ENCODE measurements around the gene GPD1.

GRCh38 chr12:50055831-50056638 lies 47.8 kb upstream of the GPD1 start:
- TF ChIP-seq CTCF (IDR thresholded peaks at IDR 0.05; ENCODE audit: low read depth, low read length) (peak; percentile 95), EZH2phosphoT487 (IDR thresholded peaks at IDR 0.05; ENCODE audit: low read depth) (no peak)

Measured in OCI-LY3 (cell line).